ENCODE measurements around the gene PLA2G3. TPM values are rescaled to one million over a fixed set of nuclear protein-coding genes. Genes with fewer than 3 reads are reported as not detected.

The PLA2G3 gene
- total RNA-seq, 1 experiment from 2014 or later = not detected

DNA sequence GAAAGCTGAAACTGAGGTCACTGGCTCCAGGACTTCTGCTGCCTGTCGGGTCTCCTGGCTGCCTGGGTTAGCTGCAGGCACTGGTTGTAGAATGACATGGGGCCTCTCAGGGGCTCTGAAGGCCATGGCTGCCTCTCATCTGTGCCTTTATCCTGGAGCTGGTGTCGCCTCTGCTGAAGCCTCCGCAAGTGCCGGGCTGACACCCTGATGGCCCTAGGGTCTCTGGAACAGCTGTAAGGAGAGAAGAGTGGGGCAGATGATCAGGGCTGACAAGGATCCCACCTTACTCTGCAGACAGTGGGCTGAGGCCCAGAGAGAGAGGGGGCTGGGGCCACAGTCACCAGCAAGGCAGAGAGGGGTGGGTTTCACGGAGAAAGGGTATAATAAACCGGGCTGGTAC, 4.6 kb downstream of the PLA2G3 start:
- Histone ChIP-seq H4K20me1 (ENCODE audit: insufficient read depth) (no peaks in the 10 kb centered on the region), H3K4me3 (replicated peaks in 1 of 2; ENCODE audit: low read depth in 1 of 2, low read length in 2 of 2) (no peak overlapping the region), H3K27me3 (ENCODE audit: insufficient read depth, low read length) (no peaks in the 10 kb centered on the region), H3K4me2 (ENCODE audit: low read length) (no peak overlapping the region), H3K79me2 (ENCODE audit: insufficient read depth, low read length) (no peaks in the 10 kb centered on the region), H3K27ac (ENCODE audit: low read depth, low read length) (no peak overlapping the region), H2AFZ (ENCODE audit: low read depth, low read length, poor library complexity, severe bottlenecking) (no peak overlapping the region), H3K36me3 (ENCODE audit: control insufficient read depth in 1 of 2, insufficient read depth in 2 of 2, low read length in 2 of 2) (no peaks in the 10 kb centered on the region), H3K9ac (ENCODE audit: low read length) (no peak overlapping the region), H3K4me1 (ENCODE audit: control insufficient read depth in 1 of 2, insufficient read depth in 2 of 2, low read length in 2 of 2) (peaks cover 0 to 4% of the 10 kb centered on the region in 2 experiments; a peak in 2 of 4 replicates), H3K9me2 (ENCODE audit: insufficient read depth) (no peaks in the 10 kb centered on the region), H3K9me3 (ENCODE audit: control insufficient read depth in 1 of 2, insufficient read depth in 1 of 2, low read depth in 1 of 2, low read length in 2 of 2) (no peaks in the 10 kb centered on the region)
- intact Hi-C loops (cut with micrococcal nuclease) = no loop called here
- DNase-seq (ENCODE audit: low read depth, low spot score) (no peak), ATAC-seq (no peak)
- CTCF ChIA-PET = no interaction called here
- RAD21 ChIA-PET (ENCODE audit: low non-redundant PET in 1 of 2, low total read pairs in 2 of 2, uncharacterized antibody in 2 of 2, unreplicated experiment in 2 of 2) = no interaction called here
- TF ChIP-seq SRF (IDR thresholded peaks at IDR 0.05; ENCODE audit: low read depth) (no peak), CEBPB (IDR thresholded peaks at IDR 0.05; ENCODE audit: low read depth) (no peak), RAD21 (IDR thresholded peaks at IDR 0.05; ENCODE audit: low read depth) (no peak)
- BruUV-seq (replicated peaks) = no TSS peak
- POLR2A ChIA-PET = no interaction called here

DNA sequence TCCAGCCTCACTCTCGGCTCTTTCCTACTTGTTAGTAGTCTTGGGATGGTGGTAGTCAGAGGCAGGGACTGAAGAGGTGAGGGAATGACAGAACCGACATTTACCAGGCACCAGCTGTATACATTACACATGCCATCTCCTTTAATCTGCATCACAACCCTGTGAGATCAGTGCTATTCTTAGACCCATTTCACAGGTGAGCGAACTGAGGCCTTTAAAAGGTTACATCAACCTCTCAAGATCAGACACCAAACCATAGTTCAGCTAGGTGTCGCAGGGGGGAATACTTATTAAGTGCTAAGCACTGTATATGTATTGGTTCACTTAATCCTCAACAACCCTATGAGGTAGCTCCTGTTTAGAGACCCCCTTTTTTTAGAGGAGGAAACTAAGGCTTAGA, 5.6 kb downstream of the PLA2G3 start:
- Histone ChIP-seq H3K79me2 (ENCODE audit: insufficient read depth, low read length) (no peaks in the 10 kb centered on the region), H3K4me3 (replicated peaks in 1 of 2; ENCODE audit: low read depth in 1 of 2, low read length in 2 of 2) (no peak overlapping the region), H4K20me1 (ENCODE audit: insufficient read depth) (no peaks in the 10 kb centered on the region), H3K4me1 (ENCODE audit: control insufficient read depth in 1 of 2, insufficient read depth in 2 of 2, low read length in 2 of 2) (peaks cover 0 to 4% of the 10 kb centered on the region in 2 experiments; a peak in 2 of 4 replicates), H3K27me3 (ENCODE audit: insufficient read depth, low read length) (no peaks in the 10 kb centered on the region), H3K9ac (ENCODE audit: low read length) (no peak overlapping the region), H3K36me3 (ENCODE audit: control insufficient read depth in 1 of 2, insufficient read depth in 2 of 2, low read length in 2 of 2) (no peaks in the 10 kb centered on the region), H3K27ac (ENCODE audit: low read depth, low read length) (no peak overlapping the region), H3K9me2 (ENCODE audit: insufficient read depth) (no peaks in the 10 kb centered on the region), H3K4me2 (ENCODE audit: low read length) (no peak overlapping the region), H3K9me3 (ENCODE audit: control insufficient read depth in 1 of 2, insufficient read depth in 1 of 2, low read depth in 1 of 2, low read length in 2 of 2) (no peaks in the 10 kb centered on the region), H2AFZ (ENCODE audit: low read depth, low read length, poor library complexity, severe bottlenecking) (no peak overlapping the region)
- ATAC-seq = no peak
- ChIA-PET CTCF (interaction anchor here (1.1 kb wide), 1 partner anchor 27 kb away, joined by 3 read pairs; the partner anchor contains the start of gene SELENOM), POLR2A (no interaction called here), RAD21 (ENCODE audit: low non-redundant PET in 1 of 2, low total read pairs in 2 of 2, uncharacterized antibody in 2 of 2, unreplicated experiment in 2 of 2) (no interaction called here)
- TF ChIP-seq, protein P1, sequence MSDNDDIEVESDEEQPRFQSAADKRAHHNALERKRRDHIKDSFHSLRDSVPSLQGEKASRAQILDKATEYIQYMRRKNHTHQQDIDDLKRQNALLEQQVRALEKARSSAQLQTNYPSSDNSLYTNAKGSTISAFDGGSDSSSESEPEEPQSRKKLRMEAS (IDR thresholded peaks at IDR 0.05) = no peak
- TF ChIP-seq YY1 (IDR thresholded peaks at IDR 0.05; ENCODE audit: extremely low read depth, insufficient replicate concordance, low read depth, low read length) = no peak
- no peak for TF ChIP-seq FOSL1 (IDR thresholded peaks at IDR 0.05; ENCODE audit: low read depth)
- TF ChIP-seq, protein P2, sequence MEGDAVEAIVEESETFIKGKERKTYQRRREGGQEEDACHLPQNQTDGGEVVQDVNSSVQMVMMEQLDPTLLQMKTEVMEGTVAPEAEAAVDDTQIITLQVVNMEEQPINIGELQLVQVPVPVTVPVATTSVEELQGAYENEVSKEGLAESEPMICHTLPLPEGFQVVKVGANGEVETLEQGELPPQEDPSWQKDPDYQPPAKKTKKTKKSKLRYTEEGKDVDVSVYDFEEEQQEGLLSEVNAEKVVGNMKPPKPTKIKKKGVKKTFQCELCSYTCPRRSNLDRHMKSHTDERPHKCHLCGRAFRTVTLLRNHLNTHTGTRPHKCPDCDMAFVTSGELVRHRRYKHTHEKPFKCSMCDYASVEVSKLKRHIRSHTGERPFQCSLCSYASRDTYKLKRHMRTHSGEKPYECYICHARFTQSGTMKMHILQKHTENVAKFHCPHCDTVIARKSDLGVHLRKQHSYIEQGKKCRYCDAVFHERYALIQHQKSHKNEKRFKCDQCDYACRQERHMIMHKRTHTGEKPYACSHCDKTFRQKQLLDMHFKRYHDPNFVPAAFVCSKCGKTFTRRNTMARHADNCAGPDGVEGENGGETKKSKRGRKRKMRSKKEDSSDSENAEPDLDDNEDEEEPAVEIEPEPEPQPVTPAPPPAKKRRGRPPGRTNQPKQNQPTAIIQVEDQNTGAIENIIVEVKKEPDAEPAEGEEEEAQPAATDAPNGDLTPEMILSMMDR (IDR thresholded peaks at IDR 0.05 in 2 of 3, conservative IDR thresholded peaks at IDR 0.05 in 1 of 3; ENCODE audit: borderline replicate concordance in 1 of 3, insufficient read depth in 1 of 3, low read depth in 2 of 3, low read length in 2 of 3) = no peak
- no peak for TF ChIP-seq RAD21 (IDR thresholded peaks at IDR 0.05; ENCODE audit: low read depth)
- TF ChIP-seq ZNF274 (IDR thresholded peaks at IDR 0.05; ENCODE audit: low read depth, low read length) = no peak
- TF ChIP-seq, protein P3, sequence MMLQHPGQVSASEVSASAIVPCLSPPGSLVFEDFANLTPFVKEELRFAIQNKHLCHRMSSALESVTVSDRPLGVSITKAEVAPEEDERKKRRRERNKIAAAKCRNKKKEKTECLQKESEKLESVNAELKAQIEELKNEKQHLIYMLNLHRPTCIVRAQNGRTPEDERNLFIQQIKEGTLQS (IDR thresholded peaks at IDR 0.05) = no peak
- no peak for TF ChIP-seq EZH2phosphoT487 (IDR thresholded peaks at IDR 0.05; ENCODE audit: borderline replicate concordance)
- no peak for TF ChIP-seq CBX3 (IDR thresholded peaks at IDR 0.05; ENCODE audit: low read depth)
- no TSS peak for BruUV-seq (replicated peaks)
- no peak for DNase-seq (ENCODE audit: low read depth, low spot score)
- intact Hi-C loops (cut with micrococcal nuclease) = no loop called here

All from HCT116 (cell line).